ENCODE results near the gene SYT13.
A peak's percentile ranks its signal among the peaks of the same experiment; 100 is the strongest.
"Not testable (repeated sequence)": the region's sequence is repeated elsewhere in the genome, so short reads cannot be mapped to it uniquely, and the experiment has no call there.

SYT13 gene

GRCh38 chr11:45252134-45252856 lies 33.8 kb downstream of the SYT13 start:
- DNase-seq, result peak; percentile 38

GRCh38 chr11:45250035-45250718 lies 36.0 kb downstream of the SYT13 start:
- Histone ChIP-seq H3K27me3 (replicated peaks) (no peaks in the 10 kb centered on the region), H3K27ac (no peak overlapping the region), H3K36me3 (replicated peaks) (no peaks in the 10 kb centered on the region), H3K4me3 (ENCODE audit: low read depth, low read length) (no peak overlapping the region)
- in situ Hi-C loops (cut with HindIII; ENCODE audit: low pct_ligation_motif_present, low sequenced_read_pairs), result no loop called here
- no peak for TF ChIP-seq CTCF (IDR thresholded peaks at IDR 0.05; ENCODE audit: low read depth, low read length, missing control alignments)
- no peak for DNase-seq

More at GRCh38 chr11:45252134-45252856, 33.8 kb downstream of the SYT13 start:
- in situ Hi-C loops (cut with HindIII; ENCODE audit: low pct_ligation_motif_present, low sequenced_read_pairs), result no loop called here
- peak; percentile 90 for TF ChIP-seq CTCF (IDR thresholded peaks at IDR 0.05; ENCODE audit: low read depth, low read length, missing control alignments)
- Histone ChIP-seq H3K4me3 (ENCODE audit: low read depth, low read length) (no peak overlapping the region), H3K27ac (no peak overlapping the region), H3K36me3 (replicated peaks) (no peaks in the 10 kb centered on the region), H3K27me3 (replicated peaks) (no peaks in the 10 kb centered on the region)

GRCh38 chr11:45249372-45249771 lies 36.8 kb downstream of the SYT13 start:
- in situ Hi-C loops (cut with HindIII; ENCODE audit: low pct_ligation_motif_present, low sequenced_read_pairs); DNase-seq; H3K36me3 ChIP-seq (replicated peaks); H3K4me3 ChIP-seq (ENCODE audit: low read depth, low read length); H3K27me3 ChIP-seq (replicated peaks); H3K27ac ChIP-seq: not testable (repeated sequence)

- Histone ChIP-seq H3K4me3 (ENCODE audit: low read depth, low read length) (no peak overlapping the region), H3K36me3 (replicated peaks) (no peaks in the 10 kb centered on the region), H3K27ac (no peak overlapping the region), H3K27me3 (replicated peaks) (no peaks in the 10 kb centered on the region)
- in situ Hi-C loops (cut with HindIII; ENCODE audit: low pct_ligation_motif_present, low sequenced_read_pairs), result no loop called here
- no peak for DNase-seq
- TF ChIP-seq CTCF (IDR thresholded peaks at IDR 0.05; ENCODE audit: low read depth, low read length, missing control alignments), result no peak
Observed at GRCh38 chr11:45248501-45249011, 37.6 kb downstream of the SYT13 start.

GRCh38 chr11:45247433-45247832 lies 38.7 kb downstream of the SYT13 start:
- Histone ChIP-seq H3K27ac (no peak overlapping the region), H3K36me3 (replicated peaks) (no peaks in the 10 kb centered on the region), H3K27me3 (replicated peaks) (no peaks in the 10 kb centered on the region), H3K4me3 (ENCODE audit: low read depth, low read length) (no peak overlapping the region)
- in situ Hi-C loops (cut with HindIII; ENCODE audit: low pct_ligation_motif_present, low sequenced_read_pairs), result no loop called here
- DNase-seq, result no peak
- no peak for TF ChIP-seq CTCF (IDR thresholded peaks at IDR 0.05; ENCODE audit: low read depth, low read length, missing control alignments)

- no peaks in the 10 kb centered on the region for H3K27me3 ChIP-seq (replicated peaks)
- in situ Hi-C loops (cut with HindIII; ENCODE audit: low pct_ligation_motif_present, low sequenced_read_pairs), result no loop called here
- DNase-seq, result no peak
Observed at GRCh38 chr11:45246241-45246640, 39.9 kb downstream of the SYT13 start.

More at GRCh38 chr11:45246241-45246640, 39.9 kb downstream of the SYT13 start:
- Histone ChIP-seq H3K4me3 (ENCODE audit: low read depth, low read length) (no peak overlapping the region), H3K27ac (no peak overlapping the region), H3K36me3 (replicated peaks) (no peaks in the 10 kb centered on the region)
- TF ChIP-seq CTCF (IDR thresholded peaks at IDR 0.05; ENCODE audit: low read depth, low read length, missing control alignments), result no peak

Data from brain microvascular endothelial cell (primary cell).